Smooth muscle cell (in vitro differentiated cells): Measurements from ENCODE around the gene SFT2D1. TPM values are rescaled to one million over a fixed set of nuclear protein-coding genes. Genes with fewer than 3 reads are reported as not detected.

Experiments
- DNase-seq: peaks from one replicate; lab custom pipeline; 2025; ENCODE audit not compliant: unreplicated experiment; lab: John Stamatoyannopoulos, UW
- H2AFZ ChIP-seq: fragments of 200-600 bp; sonication (generic); 2 replicates; pipeline ENCODE4 v1.6.0; 2016; ENCODE audit warnings: antibody characterized with exemption, low read depth, mild to moderate bottlenecking
- H3F3A ChIP-seq: fragments of 200-600 bp; sonication (generic); 2 replicates; pipeline ENCODE4 v1.6.0; 2017; ENCODE audit warnings: antibody characterized with exemption, low read depth
- H3K27ac ChIP-seq: fragments of 200-600 bp; sonication (generic); 2 replicates; pipeline ENCODE4 v1.5.1; 2016; ENCODE audit warnings: low read depth, mild to moderate bottlenecking
- H3K27me3 ChIP-seq: fragments of 200-600 bp; sonication (generic); 2 replicates; pipeline ENCODE4 v1.6.1; 2016; ENCODE audit warnings: low read depth, mild to moderate bottlenecking
- H3K36me3 ChIP-seq: fragments of 200-600 bp; sonication (generic); 2 replicates; pipeline ENCODE4 v1.5.1; 2016; ENCODE audit warnings: low read depth
- H3K4me1 ChIP-seq: fragments of 200-600 bp; sonication (generic); 2 replicates; pipeline ENCODE4 v1.5.1; 2016; ENCODE audit warnings: low read depth
- H3K4me2 ChIP-seq: fragments of 200-600 bp; sonication (generic); 2 replicates; pipeline ENCODE4 v1.6.0; 2016; ENCODE audit warnings: mild to moderate bottlenecking
- H3K4me3 ChIP-seq: fragments of 200-600 bp; sonication (generic); 2 replicates; pipeline ENCODE4 v1.5.1; 2016; ENCODE audit warnings: mild to moderate bottlenecking
- H3K79me2 ChIP-seq: fragments of 200-600 bp; sonication (generic); 2 replicates; pipeline ENCODE4 v1.6.0; 2016; ENCODE audit warnings: low read depth, mild to moderate bottlenecking
- H3K9ac ChIP-seq: fragments of 200-600 bp; sonication (generic); 2 replicates; pipeline ENCODE4 v1.6.0; 2016; ENCODE audit warnings: low read depth
- H3K9me3 ChIP-seq: fragments of 200-600 bp; sonication (generic); replicated peaks from 2 replicates; pipeline ENCODE4 v1.5.1; 2016; ENCODE audit warnings: low read depth
- H4K20me1 ChIP-seq: fragments of 200-600 bp; sonication (generic); 2 replicates; pipeline ENCODE4 v1.6.0; 2016; ENCODE audit warnings: low read depth
- WGBS: methylation state at CpG from one replicate; pipeline ENCODE4 v1.1.7; 2016; ENCODE audit warnings: low lambda C conversion rate; 5-methylcytosine and 5-hydroxymethylcytosine counted together
- polyA plus RNA-seq: library from polyadenylated mRNA; unstranded; fragments of >200 nt; fragmentation: Nextera tagmentation; extraction: Ambion mirVana; gene quantifications from 2 replicates; pipeline ENCODE4 v1.2.1, GENCODE V29; 2016
- total RNA-seq: library from RNA; depleted of rRNA; stranded (reverse); fragments of >200 nt; gene quantifications from 2 replicates; pipeline ENCODE4 v1.2.3, GENCODE V29; 2014
- TF ChIP-seq, protein P1 (sequence below): fragments of 200-600 bp; sonication (generic); IDR thresholded peaks from 2 replicates; pipeline ENCODE4 v1.5.1; 2017; ENCODE audit warnings: borderline replicate concordance, mild to moderate bottlenecking, antibody characterized with exemption; ENCODE audit not compliant: insufficient read depth, poor library complexity, severe bottlenecking

SFT2D1 gene
- total and polyA plus RNA-seq, 2 experiments from 2014 or later = 50.3 to 82.3 TPM

DNA sequence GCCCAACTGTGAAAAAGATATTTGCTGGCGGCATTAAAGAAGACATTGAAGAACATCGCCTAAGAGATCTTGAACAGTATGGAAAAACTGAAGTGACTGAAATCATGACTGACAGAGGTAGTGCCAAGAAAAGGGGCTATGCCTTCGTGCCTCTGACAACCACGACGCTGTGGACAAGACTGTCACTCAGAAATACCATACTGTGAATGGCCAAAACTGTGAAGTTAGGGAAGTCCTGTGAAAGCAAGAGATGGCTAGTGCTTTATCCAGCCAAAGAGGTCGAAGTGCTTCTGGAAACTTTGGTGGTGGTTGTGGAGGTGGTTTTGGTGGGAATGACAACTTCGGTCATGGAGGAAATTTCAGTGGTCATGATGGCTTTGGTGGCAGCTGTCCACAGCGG lies 7.5 kb downstream of the SFT2D1 start:
- Histone ChIP-seq H3K27me3 (no peaks in the 10 kb centered on the region), H3K79me2 (peaks cover 80% of the 10 kb centered on the region), H3K4me1 (peaks cover 13% of the 10 kb centered on the region), H3K4me2 (no peak overlapping the region), H3K4me3 (no peak overlapping the region), H4K20me1 (peaks cover 100% of the 10 kb centered on the region), H3F3A (no peaks in the 10 kb centered on the region), H2AFZ (no peak overlapping the region), H3K9ac (no peak overlapping the region), H3K9me3 (no peaks in the 10 kb centered on the region), H3K27ac (no peak overlapping the region), H3K36me3 (no peaks in the 10 kb centered on the region)
- no peak for DNase-seq
- WGBS = 99% methylated on average over 8 of the region's 8 CpGs
- TF ChIP-seq, protein P1, sequence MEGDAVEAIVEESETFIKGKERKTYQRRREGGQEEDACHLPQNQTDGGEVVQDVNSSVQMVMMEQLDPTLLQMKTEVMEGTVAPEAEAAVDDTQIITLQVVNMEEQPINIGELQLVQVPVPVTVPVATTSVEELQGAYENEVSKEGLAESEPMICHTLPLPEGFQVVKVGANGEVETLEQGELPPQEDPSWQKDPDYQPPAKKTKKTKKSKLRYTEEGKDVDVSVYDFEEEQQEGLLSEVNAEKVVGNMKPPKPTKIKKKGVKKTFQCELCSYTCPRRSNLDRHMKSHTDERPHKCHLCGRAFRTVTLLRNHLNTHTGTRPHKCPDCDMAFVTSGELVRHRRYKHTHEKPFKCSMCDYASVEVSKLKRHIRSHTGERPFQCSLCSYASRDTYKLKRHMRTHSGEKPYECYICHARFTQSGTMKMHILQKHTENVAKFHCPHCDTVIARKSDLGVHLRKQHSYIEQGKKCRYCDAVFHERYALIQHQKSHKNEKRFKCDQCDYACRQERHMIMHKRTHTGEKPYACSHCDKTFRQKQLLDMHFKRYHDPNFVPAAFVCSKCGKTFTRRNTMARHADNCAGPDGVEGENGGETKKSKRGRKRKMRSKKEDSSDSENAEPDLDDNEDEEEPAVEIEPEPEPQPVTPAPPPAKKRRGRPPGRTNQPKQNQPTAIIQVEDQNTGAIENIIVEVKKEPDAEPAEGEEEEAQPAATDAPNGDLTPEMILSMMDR = no peak

DNA sequence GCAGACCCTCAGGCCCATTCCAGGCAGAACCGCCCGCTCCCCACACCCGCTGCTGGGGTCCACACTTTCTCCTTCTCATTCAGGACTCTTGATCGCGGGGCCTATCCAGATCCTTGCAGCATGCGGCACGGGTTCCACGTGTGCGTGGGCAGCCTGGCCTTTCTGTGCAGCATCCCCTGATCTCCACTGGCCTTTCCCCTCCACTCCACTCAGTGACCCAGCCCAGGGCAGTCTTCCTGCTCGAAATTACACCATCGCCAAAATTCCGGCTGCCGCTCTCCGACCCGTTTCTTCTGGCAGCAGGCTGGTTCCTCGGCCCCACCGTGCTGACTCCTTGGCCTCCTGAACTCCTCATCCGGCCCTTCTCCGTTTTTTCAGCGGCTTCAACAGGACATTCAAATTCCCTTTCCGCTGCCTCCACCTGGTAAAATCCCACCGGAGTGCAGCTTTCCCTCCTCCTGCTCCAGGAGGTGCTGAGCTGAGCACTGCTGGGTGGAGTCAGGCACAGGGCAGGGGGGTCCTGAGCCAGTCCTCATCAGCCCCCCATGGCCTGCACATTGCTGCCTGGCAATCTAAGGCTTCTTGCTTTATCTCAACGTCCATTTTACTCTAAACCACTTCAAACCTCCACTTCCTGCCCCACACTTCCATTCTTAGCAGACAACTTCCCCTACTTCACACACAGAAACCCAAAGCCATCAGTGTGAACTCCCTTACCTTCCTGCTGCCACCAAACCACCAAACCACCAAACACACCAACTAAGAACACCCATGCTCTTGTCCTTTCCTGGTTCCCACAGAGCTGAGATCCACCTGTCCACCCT lies 9.0 kb downstream of the SFT2D1 start:
- Histone ChIP-seq H3K27ac (no peak overlapping the region), H3K79me2 (peaks cover 72% of the 10 kb centered on the region), H3K36me3 (no peaks in the 10 kb centered on the region), H3K4me1 (peaks cover 13% of the 10 kb centered on the region), H3K9me3 (no peaks in the 10 kb centered on the region), H3F3A (no peaks in the 10 kb centered on the region), H3K27me3 (no peaks in the 10 kb centered on the region), H3K4me2 (no peak overlapping the region), H3K9ac (no peak overlapping the region), H4K20me1 (peaks cover 100% of the 10 kb centered on the region), H3K4me3 (no peak overlapping the region), H2AFZ (no peak overlapping the region)
- DNase-seq = no peak
- TF ChIP-seq, protein P1 = no peak
- WGBS = 90% methylated on average over 23 of the region's 23 CpGs

DNA sequence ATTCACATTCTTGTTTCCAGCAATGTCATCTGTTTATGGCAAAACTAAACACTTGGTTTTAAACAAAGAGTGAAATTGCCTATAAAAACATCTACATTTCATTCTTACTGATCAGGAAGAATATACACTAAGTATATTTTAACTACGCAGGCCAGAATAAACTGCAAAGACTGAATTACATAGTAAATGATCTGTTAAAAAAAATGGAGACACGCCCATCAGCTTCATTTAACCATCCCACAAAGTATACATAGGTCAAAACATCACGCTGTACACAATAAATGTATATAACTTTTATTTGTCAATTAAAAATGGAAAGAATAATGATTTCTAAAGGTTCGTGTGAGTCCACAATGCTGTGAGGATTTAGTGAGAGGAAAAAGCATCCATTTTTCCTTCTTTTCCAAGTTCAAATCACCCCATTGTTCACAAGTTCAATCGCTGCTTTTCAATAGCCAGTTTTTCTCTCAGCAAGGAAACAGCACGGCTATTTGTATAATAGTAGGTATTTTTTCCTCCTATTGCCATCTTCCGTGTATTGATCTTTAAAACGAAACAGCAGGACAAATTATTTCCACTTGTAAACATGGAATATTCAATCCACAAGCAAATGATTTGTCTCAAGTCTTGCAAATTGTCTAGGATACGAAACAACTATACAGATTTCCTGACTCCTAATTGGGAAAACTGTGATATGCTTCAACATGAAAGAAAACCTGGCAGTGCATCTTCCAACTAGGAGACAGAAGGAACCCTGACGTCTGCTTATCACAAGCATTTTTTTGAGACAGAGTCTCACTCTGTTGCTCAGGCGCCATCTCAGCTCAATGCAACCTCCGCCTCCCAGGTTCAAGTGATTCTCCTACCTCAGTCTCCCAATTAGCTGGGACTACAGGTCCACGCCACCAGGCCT lies 10.6 kb downstream of the SFT2D1 start:
- H3K79me2 ChIP-seq = peaks cover 74% of the 10 kb centered on the region
- no peaks in the 10 kb centered on the region for H3K27me3 ChIP-seq
- no peak overlapping the region for H3K4me2 ChIP-seq
- WGBS = 92% methylated on average over 13 of the region's 13 CpGs
- no peak overlapping the region for H3K4me3 ChIP-seq
- no peak overlapping the region for H3K27ac ChIP-seq
- peaks cover 100% of the 10 kb centered on the region for H4K20me1 ChIP-seq
- DNase-seq = no peak
- peak overlapping the region; percentile 34 for H3K9ac ChIP-seq
- H3K4me1 ChIP-seq = peaks cover 13% of the 10 kb centered on the region
- H3K9me3 ChIP-seq = no peaks in the 10 kb centered on the region
- TF ChIP-seq, protein P1 = no peak
- H2AFZ ChIP-seq = no peak overlapping the region
- no peaks in the 10 kb centered on the region for H3F3A ChIP-seq
- no peaks in the 10 kb centered on the region for H3K36me3 ChIP-seq
